ACHN (cell line): Measurements from ENCODE around the gene MCRIP1.

Experiments
- DNase-seq: peaks from one replicate; pipeline ENCODE4 v3.0.0-alpha.2; 2015
- in situ Hi-C: cut with HindIII; loops from 2 replicates; pipeline ENCODE4 v1.10.0; 2017; ENCODE audit warnings: low sequenced_read_pairs, low pct_ligation_motif_present, low pct_unique_long_range_greater_than_20kb

MCRIP1 gene

GRCh38 chr17:81792675-81793615 lies 40.1 kb downstream of the MCRIP1 start:
- DNase-seq, result no peak
- in situ Hi-C loops, result no loop called here
